HG02981 (cell line): ENCODE results near the gene ATP6V0B.

Experiments
- ATAC-seq: cut with Tn5 transposase; IDR thresholded peaks from one replicate; pipeline ENCODE4 v1.9.1; 2021; ENCODE audit warnings: mild to moderate bottlenecking, moderate library complexity; ENCODE audit not compliant: unreplicated experiment

Gene ATP6V0B

GRCh38 chr1:43945674-43946235, 29.0 kb upstream of the ATP6V0B start:
- ATAC-seq: no peak

DNA sequence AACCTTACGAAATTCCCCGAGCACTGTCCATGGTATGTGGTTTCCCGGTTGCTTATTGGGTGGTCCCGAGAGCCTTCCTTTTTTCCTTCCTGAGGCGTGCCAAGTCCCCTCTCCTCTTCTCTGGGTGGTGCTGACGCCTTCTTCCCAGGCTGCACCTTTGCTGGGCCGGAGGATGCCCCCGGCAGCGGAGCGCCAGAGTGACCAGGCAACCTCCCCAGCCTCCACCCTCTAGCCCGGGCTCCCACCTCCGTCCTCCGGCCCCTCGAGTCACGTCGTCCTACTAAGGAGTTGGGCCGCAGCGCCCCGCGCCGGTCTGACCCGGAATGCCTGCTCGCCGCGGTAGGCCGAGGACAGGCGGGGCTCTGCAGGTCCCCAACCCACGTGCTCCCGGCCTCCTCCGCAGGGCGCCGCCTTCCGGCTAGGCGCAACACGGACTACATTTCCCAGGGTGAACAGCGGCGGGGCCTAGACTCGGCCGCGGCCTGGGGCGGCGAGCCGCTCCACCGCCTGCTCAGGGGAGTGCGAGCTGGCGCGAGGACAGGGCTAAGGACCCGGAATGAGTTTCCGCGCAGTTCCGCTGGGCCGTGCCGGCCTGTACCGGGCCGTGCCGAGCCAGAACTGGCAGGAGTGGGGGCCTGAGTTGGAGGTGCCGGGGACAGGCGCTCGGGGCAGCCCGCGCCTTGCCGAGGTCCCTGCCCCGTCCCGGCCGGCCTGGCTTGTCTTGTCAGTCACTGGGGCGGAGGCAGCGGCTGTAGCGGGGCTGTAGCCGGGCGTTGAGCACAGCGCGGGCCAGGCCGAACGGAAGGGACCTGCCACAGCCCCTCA, 28.3 kb upstream of the ATP6V0B start, which contains the start of gene IPO13:
TSS of gene IPO13 (plus strand) at position 715 of the 825 bp plus-strand sequence. CDS start 651 bp downstream, outside the sequence.
- peak; percentile 92 for ATAC-seq

GRCh38 chr1:43947061-43947873, 27.5 kb upstream of the ATP6V0B start:
- ATAC-seq: no peak

DNA sequence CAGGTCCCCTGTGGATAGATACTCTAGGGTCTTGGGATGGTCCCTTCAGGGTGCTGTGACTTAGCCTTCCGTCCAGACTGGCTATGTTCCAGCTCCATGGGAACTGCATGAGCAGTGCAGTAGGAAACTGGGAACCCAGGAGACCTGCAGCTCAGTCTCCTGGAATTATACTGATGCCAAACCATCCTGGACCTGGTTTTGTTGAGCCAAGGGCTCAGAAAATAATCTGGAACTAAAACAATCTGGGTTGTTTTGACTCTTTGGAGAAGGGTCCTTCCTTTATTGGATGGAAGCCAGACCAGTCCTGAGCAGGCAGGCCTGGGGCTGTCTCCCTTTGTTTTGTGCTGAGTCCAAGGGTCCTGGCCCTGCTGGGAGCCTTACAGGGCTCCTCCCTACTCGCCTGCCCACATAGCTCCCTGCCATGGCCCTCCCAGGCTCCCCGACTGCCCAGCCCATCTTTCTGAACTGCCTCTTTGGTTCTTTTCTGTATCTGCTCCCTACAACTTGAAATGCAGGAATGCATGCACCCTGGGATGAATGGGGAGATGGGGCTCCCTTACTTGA, 26.8 kb upstream of the ATP6V0B start:
- ATAC-seq: no peak

- ATAC-seq: no peak
These were observed 25.1 kb upstream of the ATP6V0B start for GRCh38 chr1:43949678-43950077.

DNA sequence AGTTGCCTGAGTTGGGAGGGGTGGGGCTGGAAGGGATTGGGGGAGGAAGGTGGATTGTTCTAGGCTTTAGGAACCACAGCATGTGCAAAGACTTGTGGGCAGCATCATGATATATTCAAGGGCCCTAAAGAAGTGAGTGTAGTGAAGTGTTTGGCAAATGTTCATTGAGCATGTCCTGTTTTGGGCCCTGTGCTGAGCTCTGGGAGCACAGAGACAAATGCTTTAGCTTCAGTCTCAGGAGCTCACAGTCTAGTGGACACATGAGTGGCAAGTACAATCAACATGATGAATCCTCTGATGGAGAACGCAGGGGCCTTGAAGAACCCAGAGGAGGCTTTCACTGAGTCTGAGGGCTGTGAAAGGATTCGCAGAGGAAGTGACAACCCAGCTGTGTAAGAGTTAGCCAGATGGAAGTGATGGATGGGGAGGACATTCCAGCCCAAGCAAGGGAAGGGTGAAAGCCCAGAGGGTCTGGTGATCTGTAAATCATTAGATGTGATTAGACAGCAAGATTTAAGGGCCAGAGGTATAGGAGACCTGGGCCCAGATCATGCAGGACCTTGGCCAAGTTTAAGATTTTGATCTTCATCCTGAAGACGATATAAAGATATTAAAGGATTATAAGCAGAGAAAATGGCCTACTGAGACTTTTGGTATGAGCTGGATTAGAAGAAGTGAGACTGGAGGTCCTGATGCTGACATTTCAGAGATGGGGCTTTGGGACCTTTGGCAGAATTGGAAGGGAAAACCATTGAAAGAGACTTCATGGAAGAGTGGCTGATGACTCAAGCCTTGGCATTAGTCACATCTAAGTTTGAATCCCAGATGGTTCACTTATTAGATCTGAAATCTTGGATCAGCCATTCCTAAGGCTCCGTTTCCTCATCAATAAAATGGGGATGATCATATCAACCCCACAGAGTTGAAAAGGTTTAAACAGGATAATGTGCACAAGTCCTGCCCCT, 23.5 kb upstream of the ATP6V0B start:
- ATAC-seq: no peak

- no peak for ATAC-seq
These were observed 21.9 kb upstream of the ATP6V0B start for GRCh38 chr1:43952731-43953346.

- ATAC-seq: no peak
These were observed 21.4 kb upstream of the ATP6V0B start for GRCh38 chr1:43953361-43953760.

DNA sequence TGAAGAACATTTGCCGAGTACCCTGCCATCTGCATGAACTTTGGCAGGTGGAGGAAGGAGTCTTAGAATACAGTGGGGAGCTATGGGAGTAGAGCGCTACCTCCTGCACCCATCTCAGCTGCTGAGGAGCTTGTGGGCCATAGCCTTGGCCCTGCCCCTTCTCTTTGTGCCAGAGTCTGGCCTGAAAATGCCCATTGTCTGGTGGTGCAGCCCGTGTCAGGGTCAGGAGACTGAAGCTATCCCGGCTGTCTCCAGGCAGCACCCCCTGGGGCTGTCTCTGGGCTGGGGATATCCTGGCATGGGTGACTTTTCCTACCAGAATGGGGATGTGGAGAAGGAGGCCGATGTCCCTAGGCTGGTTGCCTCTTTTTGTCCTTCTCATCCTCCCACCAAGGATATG, 20.7 kb upstream of the ATP6V0B start:
- ATAC-seq: no peak

- no peak for ATAC-seq
These were observed 18.5 kb upstream of the ATP6V0B start for GRCh38 chr1:43956234-43956633.

- ATAC-seq: no peak
These were observed 17.2 kb upstream of the ATP6V0B start for GRCh38 chr1:43957407-43958040.

DNA sequence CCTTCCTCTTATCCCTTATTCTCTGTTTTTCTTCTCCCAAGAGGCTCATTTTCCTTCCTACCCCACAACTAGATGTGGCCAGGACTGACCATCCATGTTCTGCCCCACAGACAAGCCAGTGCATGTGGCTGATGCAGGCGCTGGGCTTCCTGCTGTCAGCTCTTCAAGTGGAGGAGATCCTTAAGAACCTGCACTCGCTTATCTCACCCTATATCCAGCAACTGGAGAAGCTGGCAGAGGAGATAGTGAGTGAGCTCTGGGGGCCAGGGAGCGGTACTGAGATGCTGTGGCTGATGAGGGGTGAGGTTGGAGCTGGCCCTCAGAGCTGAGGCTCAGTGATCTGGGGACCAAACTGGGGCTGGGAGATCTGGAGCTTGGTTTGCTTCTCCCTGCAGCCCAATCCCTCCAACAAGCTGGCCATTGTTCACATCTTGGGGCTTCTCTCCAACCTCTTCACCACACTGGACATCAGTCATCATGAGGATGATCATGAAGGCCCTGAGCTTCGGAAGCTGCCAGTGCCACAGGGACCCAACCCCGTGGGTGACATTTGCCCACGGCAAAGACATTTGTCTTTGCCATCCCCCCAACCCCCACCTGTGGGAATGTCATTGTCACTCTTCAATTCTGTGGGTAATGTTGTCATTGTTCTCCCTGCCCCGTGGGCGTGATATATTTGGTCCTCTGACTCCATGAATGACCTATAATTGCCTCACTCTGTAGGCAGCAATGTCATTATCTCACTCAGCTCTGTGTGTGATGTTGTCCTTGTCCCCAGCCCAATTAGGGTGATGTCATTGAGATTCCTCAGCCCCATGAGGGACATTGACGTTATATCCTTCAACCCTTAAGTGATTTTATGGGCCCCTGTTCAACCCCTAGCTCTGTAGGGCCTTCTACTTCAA, 16.2 kb upstream of the ATP6V0B start:
- ATAC-seq: no peak

GRCh38 chr1:43960798-43961197, 14.0 kb upstream of the ATP6V0B start:
- ATAC-seq: no peak

DNA sequence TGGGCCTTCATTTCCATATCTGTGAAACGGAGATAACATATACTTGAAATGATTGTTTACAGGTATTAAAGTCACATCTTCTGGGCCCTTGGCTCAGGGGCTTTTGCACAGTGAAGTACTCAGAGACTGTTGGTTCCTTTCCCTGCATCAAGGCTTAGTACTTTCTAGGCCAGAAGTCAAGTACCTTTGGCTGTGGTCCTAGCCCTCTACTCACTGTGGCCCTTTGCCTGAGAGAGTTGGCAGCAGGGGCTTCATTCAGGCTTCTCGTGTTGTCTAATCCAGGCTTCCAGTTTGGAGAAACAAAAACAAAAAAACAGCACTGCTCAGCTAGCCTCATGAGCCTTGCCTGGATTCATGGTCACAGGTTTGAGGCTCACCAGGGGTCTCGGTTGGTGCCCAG, 13.1 kb upstream of the ATP6V0B start:
- no peak for ATAC-seq

- ATAC-seq: no peak
These were observed 12.4 kb upstream of the ATP6V0B start for GRCh38 chr1:43962324-43962723.

GRCh38 chr1:43963006-43963405, 11.8 kb upstream of the ATP6V0B start:
- ATAC-seq: no peak

DNA sequence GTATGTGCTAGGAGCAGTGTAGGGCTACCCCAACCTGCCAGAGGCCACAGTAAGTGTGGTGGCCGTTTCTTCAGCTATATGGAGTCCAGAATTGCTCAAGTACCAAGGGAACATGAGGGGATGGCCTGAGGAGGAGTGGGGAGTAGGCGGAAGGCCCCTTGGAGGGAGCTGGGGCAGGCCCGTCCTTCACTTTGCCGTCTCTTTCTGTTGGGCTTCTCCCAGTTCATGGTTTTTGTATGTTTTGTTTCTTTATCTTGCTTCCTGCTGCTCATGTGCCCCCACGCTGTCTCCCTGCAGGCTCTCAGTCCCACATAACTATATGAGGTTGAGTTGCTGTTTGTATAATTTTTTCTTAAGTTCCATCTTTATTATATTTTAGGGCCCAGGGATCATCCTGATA, 10.9 kb upstream of the ATP6V0B start:
- no peak for ATAC-seq

- no peak for ATAC-seq
These were observed 9.4 kb upstream of the ATP6V0B start for GRCh38 chr1:43965316-43965715.
